GM10266 (cell line): ENCODE results near the gene SCP2.

ENCODE experiments used
- DNase-seq: peaks from one replicate; pipeline ENCODE4 v3.0.0; 2012; ENCODE audit errors: extremely low spot score
- CTCF ChIP-seq: IDR thresholded peaks from 2 replicates; pipeline ENCODE4 v1.5.1; 2012; ENCODE audit warnings: mild to moderate bottlenecking, low read depth; ENCODE audit not compliant: control insufficient read depth, insufficient read depth; ENCODE audit errors: missing control alignments

Gene SCP2

GRCh38 chr1:52927212-52928014, at the start of gene SCP2:
Gene SCP2, plus strand, starts transcription at chr1:52927276. Its CDS starts 121 bp downstream, at chr1:52927397.
- peak; percentile 87 for DNase-seq
- TF ChIP-seq CTCF: no peak

GRCh38 chr1:52877554-52877953, 49.5 kb upstream of the SCP2 start:
- no peak for DNase-seq
- no peak for TF ChIP-seq CTCF

GRCh38 chr1:52880206-52880605, 46.9 kb upstream of the SCP2 start:
- no peak for DNase-seq
- TF ChIP-seq CTCF: no peak

- no peak for DNase-seq
- TF ChIP-seq CTCF: no peak
Observed at GRCh38 chr1:52887483-52887882, 39.6 kb upstream of the SCP2 start.

GRCh38 chr1:52892424-52893215, 34.5 kb upstream of the SCP2 start:
- DNase-seq: no peak
- no peak for TF ChIP-seq CTCF

- TF ChIP-seq CTCF: no peak
- no peak for DNase-seq
Observed at GRCh38 chr1:52899445-52899894, 27.6 kb upstream of the SCP2 start.

- no peak for TF ChIP-seq CTCF
- DNase-seq: no peak
Observed at GRCh38 chr1:52900402-52900801, 26.7 kb upstream of the SCP2 start.
